B cell (primary cell): ENCODE data around the gene TTLL11. TPM values are rescaled to one million over a fixed set of nuclear protein-coding genes. Genes with fewer than 3 reads are reported as not detected.

Experiments used
- ATAC-seq: fragments of 200-7000 bp; cut with Tn5 transposase; one replicate; pipeline ENCODE4 v1.10.0; 2021; ENCODE audit warnings: low read depth, mild to moderate bottlenecking, moderate number of reproducible peaks, moderate library complexity
- CTCF ChIA-PET: fragments of 350-600 bp; sonication (Branson Sonifier 250); formaldehyde crosslinking; loops from one replicate; lab custom pipeline; 2021; ENCODE audit warnings: antibody characterized with exemption, inconsistent platforms; lab: Charles Lee
- POLR2A ChIA-PET: fragments of 350-600 bp; sonication (Branson Sonifier 250); formaldehyde crosslinking; loops from one replicate; lab custom pipeline; 2021; ENCODE audit warnings: antibody characterized with exemption; lab: Charles Lee
- DNase-seq: peaks from one replicate; pipeline ENCODE4 v3.0.0; 2013
- H2AFZ ChIP-seq: 2 replicates; pipeline ENCODE4 v1.6.1; 2012; ENCODE audit warnings: mild to moderate bottlenecking, low read depth, low read length; ENCODE audit not compliant: insufficient read depth, poor library complexity, severe bottlenecking
- H3K27ac ChIP-seq, 2 donors: 1 replicate in 1 of 2; 2 replicates in 1 of 2; pipeline ENCODE4 v1.5.1; 2012 to 2013; ENCODE audit warnings: low read length in 2 of 2, mild to moderate bottlenecking in 2 of 2, moderate library complexity in 1 of 2
- H3K27me3 ChIP-seq, 4 experiments: fragments of 200-600 bp in 1 of 4; sonication (generic) in 1 of 4; replicated peaks in 1 of 4; 1 replicate in 2 of 4; 2 replicates in 2 of 4; pipeline versions ENCODE4 v1.6.1 to v1.7.0; 2013 to 2016; ENCODE audit warnings: low read length in 3 of 4, mild to moderate bottlenecking in 2 of 4, mixed read lengths in 1 of 4, moderate library complexity in 1 of 4; ENCODE audit not compliant: insufficient read depth in 4 of 4, control insufficient read depth in 3 of 4; ENCODE audit errors: control extremely low read depth in 1 of 4
- H3K36me3 ChIP-seq, 2 experiments: replicated peaks in 1 of 2; 1 replicate in 1 of 2; 2 replicates in 1 of 2; pipeline versions ENCODE4 v1.6.1 to v1.7.1; 2013; ENCODE audit warnings: low read length in 1 of 2; ENCODE audit not compliant: insufficient read depth in 2 of 2, control insufficient read depth in 1 of 2; ENCODE audit errors: control extremely low read depth in 1 of 2, extremely low read depth in 1 of 2
- H3K4me1 ChIP-seq, 2 donors: fragments of 200-600 bp in 1 of 2; sonication (generic) in 1 of 2; 1 replicate in 1 of 2; 2 replicates in 1 of 2; pipeline versions ENCODE4 v1.5.1 to v1.6.1; 2013 to 2017; ENCODE audit warnings: low read length in 2 of 2; ENCODE audit not compliant: control insufficient read depth in 2 of 2, insufficient read depth in 2 of 2
- H3K4me2 ChIP-seq: replicated peaks from 2 replicates; pipeline ENCODE3; 2012; ENCODE audit warnings: mild to moderate bottlenecking, low read depth, low read length; ENCODE audit not compliant: poor library complexity, severe bottlenecking
- H3K4me3 ChIP-seq, 5 experiments: fragments of 200-600 bp in 1 of 5; sonication (generic) in 1 of 5; 1 replicate in 3 of 5; 2 replicates in 2 of 5; pipeline versions ENCODE4 v1.5.1 to v1.7.0; 2011 to 2016; ENCODE audit warnings: low read length in 4 of 5, mild to moderate bottlenecking in 4 of 5, low read depth in 2 of 5, control low read depth in 1 of 5, moderate library complexity in 1 of 5; ENCODE audit not compliant: insufficient read depth in 1 of 5; ENCODE audit errors: control extremely low read depth in 1 of 5, extremely low read depth in 1 of 5
- H3K79me2 ChIP-seq: fragments of 200-600 bp; sonication (generic); one replicate; pipeline ENCODE4 v1.6.0; 2016; ENCODE audit warnings: low read length; ENCODE audit not compliant: control insufficient read depth, insufficient read depth
- H3K9ac ChIP-seq: fragments of 200-600 bp; sonication (generic); 2 replicates; pipeline ENCODE4 v1.6.1; 2017; ENCODE audit warnings: mild to moderate bottlenecking, low read length, moderate library complexity
- H3K9me3 ChIP-seq, 3 donors: one replicate each; pipeline versions ENCODE4 v1.6.1 to v1.7.1; 2013; ENCODE audit warnings: low read length in 2 of 3; ENCODE audit not compliant: control insufficient read depth in 2 of 3, insufficient read depth in 1 of 3; ENCODE audit errors: control extremely low read depth in 1 of 3
- H4K20me1 ChIP-seq: 2 replicates; pipeline ENCODE4 v1.6.0; 2012; ENCODE audit warnings: mild to moderate bottlenecking, low read length; ENCODE audit not compliant: insufficient read depth, control insufficient read depth, poor library complexity, severe bottlenecking
- H3K27ac Mint-ChIP-seq: one replicate; pipeline ENCODE4 v1.8.0; 2021; ENCODE audit warnings: mixed read lengths
- H3K27me3 Mint-ChIP-seq: one replicate; pipeline ENCODE4 v1.8.0; 2021; ENCODE audit warnings: mixed read lengths
- H3K4me1 Mint-ChIP-seq: one replicate; pipeline ENCODE4 v1.8.0; 2021; ENCODE audit warnings: mixed read lengths
- H3K4me3 Mint-ChIP-seq: one replicate; pipeline ENCODE4 v1.8.0; 2021; ENCODE audit warnings: mixed read lengths
- H3K9me3 Mint-ChIP-seq: one replicate; pipeline ENCODE4 v1.8.0; 2022; ENCODE audit warnings: mixed read lengths; ENCODE audit not compliant: insufficient read depth
- CTCF ChIP-seq: fragments of 200-600 bp; IDR thresholded peaks from one replicate; pipeline ENCODE4 v1.8.0; 2022; ENCODE audit warnings: antibody characterized with exemption, mild to moderate bottlenecking
- EZH2 ChIP-seq: IDR thresholded peaks from 2 replicates; pipeline ENCODE4 v1.6.1; 2012; ENCODE audit warnings: borderline replicate concordance, low read depth, mild to moderate bottlenecking, moderate library complexity, low read length; ENCODE audit not compliant: insufficient read depth, poor library complexity, severe bottlenecking
- WGBS: methylation state at CpG from one replicate; pipeline ENCODE4 v1.1.5; 2013; ENCODE audit warnings: missing lambda C conversion rate; ENCODE audit not compliant: insufficient coverage; 5-methylcytosine and 5-hydroxymethylcytosine counted together
- intact Hi-C: fragments of 100-400 bp; cut with micrococcal nuclease; formaldehyde crosslinking; loops from one replicate; pipeline ENCODE4 v1.10.0; 2022
- polyA plus RNA-seq: library from polyadenylated mRNA; depleted of rRNA; stranded (reverse); fragments of >200 nt; gene quantifications from 2 replicates; pipeline ENCODE4 v1.2.3, GENCODE V29; 2012
- total RNA-seq, 2 donors: library from RNA; stranded (reverse); fragments of 120-200 nt in 1 of 2; gene quantifications; 1 replicate in 1 of 2; 2 replicates in 1 of 2; pipeline versions ENCODE4 v1.2.3 to v1.2.4, GENCODE V29; 2013 to 2022

TTLL11 gene
- total and polyA plus RNA-seq, 2 donors (not counting 1 experiment from before 2014, with no cell fraction given), result 3.6 to 3.8 TPM

- Histone ChIP-seq H3K4me2 (no peak overlapping the region), H2AFZ (no peak overlapping the region), H3K9me3 (peaks cover 0 to 6% (median 0%) of the 10 kb centered on the region in 3 donors), H3K9ac (no peak overlapping the region), H3K4me1 (no peaks in the 10 kb centered on the region), H3K27me3 (peaks cover 0 to 16% (median 3%) of the 10 kb centered on the region in 4 experiments), H4K20me1 (peaks cover 5% of the 10 kb centered on the region), H3K4me3 (no peak overlapping the region), H3K36me3 (peaks cover 0 to 3% of the 10 kb centered on the region in 2 experiments), H3K79me2 (no peaks in the 10 kb centered on the region), H3K27ac (no peak overlapping the region)
- Mint-ChIP-seq H3K4me1 (no peaks in the 10 kb centered on the region), H3K27me3 (peaks cover 8% of the 10 kb centered on the region), H3K4me3 (no peak overlapping the region), H3K27ac (no peak overlapping the region), H3K9me3 (peaks cover 3% of the 10 kb centered on the region)
- TF ChIP-seq EZH2 (no peak), CTCF (no peak)
- DNase-seq, result no peak
- intact Hi-C loops, result no loop called here
- ChIA-PET CTCF (interaction anchor here (0.6 kb wide), 1 partner anchor 1738 kb away, joined by 4 read pairs; no protein-coding TSS in a partner anchor), POLR2A (no interaction called here)
- WGBS, result 100% methylated on average over 4 of the region's 7 CpGs
- no peak for ATAC-seq
Observed at GRCh38 chr9:122050167-122050566, 42.9 kb downstream of the TTLL11 start.

- no peak overlapping the region for H3K9ac ChIP-seq
- CTCF ChIA-PET, result no interaction called here
- H3K36me3 ChIP-seq, result peaks cover 2 to 6% of the 10 kb centered on the region in 2 experiments
- no peak overlapping the region for H2AFZ ChIP-seq
- Mint-ChIP-seq H3K27me3 (peaks cover 49% of the 10 kb centered on the region), H3K27ac (no peak overlapping the region), H3K4me3 (no peak overlapping the region), H3K9me3 (peaks cover 6% of the 10 kb centered on the region), H3K4me1 (peaks cover 6% of the 10 kb centered on the region)
- WGBS, result 100% methylated on average over 3 of the region's 7 CpGs
- H3K79me2 ChIP-seq, result peaks cover 3% of the 10 kb centered on the region
- H3K4me2 ChIP-seq, result no peak overlapping the region
- no peak overlapping the region for H3K27ac ChIP-seq
- H3K4me3 ChIP-seq, result no peak overlapping the region
- H4K20me1 ChIP-seq, result peaks cover 7% of the 10 kb centered on the region
- ATAC-seq (no peak), DNase-seq (no peak)
- POLR2A ChIA-PET, result no interaction called here
- TF ChIP-seq CTCF (no peak), EZH2 (no peak)
- peaks cover 0 to 8% of the 10 kb centered on the region in 2 donors for H3K4me1 ChIP-seq
- H3K27me3 ChIP-seq, result peaks cover 0 to 44% (median 31%) of the 10 kb centered on the region in 4 experiments
- intact Hi-C loops, result no loop called here
- peaks cover 3 to 6% (median 5%) of the 10 kb centered on the region in 3 donors for H3K9me3 ChIP-seq
Observed at GRCh38 chr9:122042056-122042455, 51.1 kb downstream of the TTLL11 start.
